IPS DF 6.9 (cell line): ENCODE results near the gene SCP2D1.
A peak's percentile ranks its signal among the peaks of the same experiment; 100 is the strongest.

Experiments
- DNase-seq: peaks from one replicate; pipeline ENCODE4 v3.0.0-alpha.2; 2013; ENCODE audit warnings: low read depth, low spot score
- H3K27ac ChIP-seq: one replicate; pipeline ENCODE4 v1.5.1; 2013; ENCODE audit warnings: low read length, control low read depth
- H3K27me3 ChIP-seq: 2 replicates; pipeline ENCODE4 v1.6.1; 2013; ENCODE audit warnings: mild to moderate bottlenecking, low read length; ENCODE audit not compliant: control insufficient read depth, insufficient read depth
- H3K36me3 ChIP-seq: 2 replicates; pipeline ENCODE4 v1.6.1; 2013; ENCODE audit warnings: low read length; ENCODE audit not compliant: control insufficient read depth, insufficient read depth
- H3K4me1 ChIP-seq: 2 replicates; pipeline ENCODE4 v1.6.1; 2013; ENCODE audit warnings: low read length; ENCODE audit not compliant: control insufficient read depth, insufficient read depth
- H3K4me3 ChIP-seq: 2 replicates; pipeline ENCODE4 v1.5.1; 2013; ENCODE audit warnings: mild to moderate bottlenecking, low read length
- H3K9me3 ChIP-seq: 2 replicates; pipeline ENCODE4 v1.6.1; 2013; ENCODE audit warnings: low read length, inconsistent platforms; ENCODE audit not compliant: control insufficient read depth, insufficient read depth
- WGBS: extraction: QIAGEN DNeasy Blood & Tissue Kit; methylation state at CpG from one replicate; pipeline ENCODE4 v1.1.7; 2013; ENCODE audit warnings: mixed read lengths, missing lambda C conversion rate; ENCODE audit not compliant: insufficient read length, insufficient coverage; 5-methylcytosine and 5-hydroxymethylcytosine counted together

Gene SCP2D1

GRCh38 chr20:18788021-18788420 lies 25.6 kb upstream of the SCP2D1 start:
- Histone ChIP-seq H3K9me3 (peaks cover 1% of the 10 kb centered on the region; the same call in 1 of the 2 replicates), H3K4me3 (no peak overlapping the region), H3K27me3 (no peaks in the 10 kb centered on the region), H3K4me1 (no peaks in the 10 kb centered on the region), H3K27ac (no peak overlapping the region), H3K36me3 (no peaks in the 10 kb centered on the region)
- no peak for DNase-seq

GRCh38 chr20:18790787-18791186 lies 22.8 kb upstream of the SCP2D1 start:
- DNase-seq, result no peak
- Histone ChIP-seq H3K27me3 (no peaks in the 10 kb centered on the region), H3K36me3 (no peaks in the 10 kb centered on the region), H3K4me1 (no peaks in the 10 kb centered on the region), H3K4me3 (no peak overlapping the region), H3K27ac (no peak overlapping the region), H3K9me3 (peaks cover 1% of the 10 kb centered on the region; the same call in 1 of the 2 replicates)
- no CpG with 5 or more reads among the region's 3 CpGs for WGBS

DNA sequence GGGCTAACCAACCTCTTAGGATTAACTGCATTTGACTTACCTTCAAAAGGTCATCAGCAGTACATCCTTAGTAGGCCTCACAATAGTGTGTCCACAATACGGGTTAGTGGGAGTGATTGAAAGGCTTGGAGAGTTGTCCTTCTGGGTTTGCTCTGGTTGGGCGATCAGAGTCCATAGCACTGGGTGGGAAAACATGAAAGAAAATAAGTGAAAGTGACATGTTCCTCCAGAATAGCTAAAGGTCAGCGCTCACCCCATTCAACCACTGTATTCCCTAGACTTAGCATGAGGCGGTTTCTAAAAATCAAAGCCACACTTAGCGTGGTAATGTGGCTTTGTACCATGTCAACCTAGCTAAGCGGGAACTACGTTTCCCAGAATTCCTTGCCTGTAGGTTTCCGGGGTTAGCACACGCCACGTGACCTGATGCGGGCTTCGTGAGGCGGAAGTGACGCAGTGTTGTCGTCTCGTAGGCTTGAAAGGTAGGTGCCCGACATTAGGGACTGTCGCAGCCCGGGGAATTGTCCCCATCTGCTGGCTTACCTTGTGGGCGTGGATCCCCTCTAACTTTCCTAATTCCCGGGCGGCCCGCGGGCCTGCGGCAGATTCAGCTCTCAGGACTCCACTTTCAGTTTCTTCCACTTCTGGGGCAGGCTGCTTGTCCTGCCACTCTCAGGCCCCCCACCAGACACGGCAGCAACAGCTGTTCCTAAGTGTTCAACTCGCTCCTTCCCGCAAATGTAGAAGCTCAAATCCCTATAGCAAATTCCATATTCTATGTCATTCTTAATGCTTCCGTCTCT lies 19.8 kb upstream of the SCP2D1 start:
- H3K4me1 ChIP-seq, result no peaks in the 10 kb centered on the region
- H3K4me3 ChIP-seq, result peak overlapping the region; percentile 49; the same call in 1 of the 2 replicates
- no peaks in the 10 kb centered on the region for H3K36me3 ChIP-seq
- peak; percentile 84 for DNase-seq
- no peak overlapping the region for H3K27ac ChIP-seq
- no peaks in the 10 kb centered on the region for H3K27me3 ChIP-seq
- H3K9me3 ChIP-seq, result no peaks in the 10 kb centered on the region
- WGBS, result no CpG with 5 or more reads among the region's 29 CpGs

GRCh38 chr20:18794428-18794787 lies 19.2 kb upstream of the SCP2D1 start:
- DNase-seq, result no peak
- H3K27me3 ChIP-seq, result no peaks in the 10 kb centered on the region
- WGBS, result no CpG with 5 or more reads among the region's 3 CpGs
- H3K4me1 ChIP-seq, result no peaks in the 10 kb centered on the region
- H3K27ac ChIP-seq, result no peak overlapping the region
- H3K36me3 ChIP-seq, result no peaks in the 10 kb centered on the region
- H3K9me3 ChIP-seq, result no peaks in the 10 kb centered on the region
- H3K4me3 ChIP-seq, result peak overlapping the region; percentile 49; the same call in 1 of the 2 replicates

- H3K27ac ChIP-seq, result no peak overlapping the region
- H3K36me3 ChIP-seq, result no peaks in the 10 kb centered on the region
- no CpG with 5 or more reads among the region's 4 CpGs for WGBS
- H3K9me3 ChIP-seq, result no peaks in the 10 kb centered on the region
- DNase-seq, result no peak
- no peaks in the 10 kb centered on the region for H3K27me3 ChIP-seq
- no peaks in the 10 kb centered on the region for H3K4me1 ChIP-seq
- H3K4me3 ChIP-seq, result no peak overlapping the region
Measured at GRCh38 chr20:18795366-18795765, 18.2 kb upstream of the SCP2D1 start.

GRCh38 chr20:18796282-18796833 lies 17.2 kb upstream of the SCP2D1 start:
- Histone ChIP-seq H3K27me3 (no peaks in the 10 kb centered on the region), H3K4me1 (no peaks in the 10 kb centered on the region), H3K36me3 (no peaks in the 10 kb centered on the region), H3K4me3 (no peak overlapping the region), H3K9me3 (no peaks in the 10 kb centered on the region), H3K27ac (no peak overlapping the region)
- WGBS, result no CpG with 5 or more reads among the region's 2 CpGs
- no peak for DNase-seq

GRCh38 chr20:18801516-18801915 lies 12.1 kb upstream of the SCP2D1 start:
- WGBS, result no CpG with 5 or more reads among the region's 2 CpGs
- Histone ChIP-seq H3K36me3 (no peaks in the 10 kb centered on the region), H3K9me3 (no peaks in the 10 kb centered on the region), H3K4me3 (no peak overlapping the region), H3K4me1 (no peaks in the 10 kb centered on the region), H3K27me3 (no peaks in the 10 kb centered on the region), H3K27ac (no peak overlapping the region)
- no peak for DNase-seq

DNA sequence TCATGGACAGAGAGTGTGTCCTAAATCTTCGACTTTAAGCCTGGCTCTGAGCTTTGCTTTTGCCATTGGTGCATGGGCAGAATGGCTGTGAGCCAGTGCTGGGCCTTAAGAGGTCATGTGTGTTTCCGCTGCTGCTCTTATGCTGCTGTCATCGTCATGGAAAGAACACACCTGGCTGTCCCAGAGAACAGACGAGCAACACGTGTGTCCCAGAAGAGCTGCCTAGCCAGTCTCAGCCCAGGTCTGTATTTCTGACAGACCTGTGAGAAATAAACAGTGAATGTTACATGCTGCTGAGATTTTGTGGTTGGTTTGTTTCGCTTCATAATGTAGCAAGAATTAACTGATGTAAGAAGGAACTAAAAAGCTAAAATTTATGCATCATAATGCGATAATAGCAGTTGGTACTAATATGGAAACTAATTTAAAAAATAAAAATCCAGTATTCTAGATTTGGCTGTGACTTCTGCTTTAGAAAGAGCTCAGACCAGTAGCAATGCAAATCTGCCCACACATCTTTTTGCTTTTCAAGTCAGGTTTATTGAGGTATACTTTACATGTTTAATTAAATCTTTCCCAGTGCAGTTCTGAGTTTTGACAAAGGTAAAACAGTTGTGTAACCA lies 11.5 kb upstream of the SCP2D1 start:
- no CpG with 5 or more reads among the region's 7 CpGs for WGBS
- Histone ChIP-seq H3K27me3 (no peaks in the 10 kb centered on the region), H3K36me3 (no peaks in the 10 kb centered on the region), H3K4me1 (no peaks in the 10 kb centered on the region), H3K4me3 (no peak overlapping the region), H3K9me3 (no peaks in the 10 kb centered on the region), H3K27ac (no peak overlapping the region)
- no peak for DNase-seq

DNA sequence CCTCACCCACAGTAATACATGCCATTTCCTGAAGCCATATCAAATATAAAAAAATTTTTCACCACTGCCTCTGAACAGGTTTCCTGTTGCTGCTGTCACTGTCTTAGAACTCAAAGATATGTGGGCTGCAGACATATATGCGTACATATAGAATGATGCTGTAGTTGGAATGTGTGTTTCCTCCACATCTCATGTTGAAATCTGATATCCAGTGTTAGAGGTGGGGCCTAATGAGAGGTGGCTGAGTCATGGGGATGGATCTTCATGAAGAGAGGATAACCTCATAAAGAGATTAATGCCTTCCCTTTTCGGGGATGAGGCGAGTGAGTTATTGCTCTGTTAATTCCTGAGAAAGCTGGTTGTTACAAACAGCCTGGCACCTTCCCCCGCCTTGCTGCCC lies 7.7 kb upstream of the SCP2D1 start:
- WGBS, result no CpG with 5 or more reads among the region's 4 CpGs
- Histone ChIP-seq H3K4me3 (no peak overlapping the region), H3K27me3 (no peaks in the 10 kb centered on the region), H3K27ac (no peak overlapping the region), H3K9me3 (no peaks in the 10 kb centered on the region), H3K4me1 (no peaks in the 10 kb centered on the region), H3K36me3 (no peaks in the 10 kb centered on the region)
- no peak for DNase-seq

DNA sequence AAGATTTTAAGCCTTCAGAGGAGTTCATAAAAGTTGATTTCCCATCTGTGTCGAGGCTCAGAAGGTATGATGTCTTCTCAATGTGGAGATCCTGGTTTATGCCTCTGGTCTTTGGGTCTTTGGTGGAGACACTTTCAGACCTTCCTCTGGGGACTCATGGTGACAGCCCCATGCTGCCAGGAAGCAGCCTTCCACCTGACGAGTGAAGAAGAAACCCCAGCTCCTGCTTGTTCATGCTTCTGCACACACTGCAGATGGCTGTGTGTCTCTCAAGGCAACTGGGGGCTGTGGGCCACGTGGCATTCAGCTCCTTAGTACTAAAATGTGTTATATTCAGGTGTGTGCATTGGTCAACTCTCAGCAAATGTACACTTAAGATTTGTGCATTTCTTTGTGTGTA lies 4.9 kb upstream of the SCP2D1 start:
- no CpG with 5 or more reads among the region's 3 CpGs for WGBS

More for the DNA sequence above, 4.9 kb upstream of the SCP2D1 start:
- Histone ChIP-seq H3K4me1 (no peaks in the 10 kb centered on the region), H3K36me3 (no peaks in the 10 kb centered on the region), H3K9me3 (no peaks in the 10 kb centered on the region), H3K27me3 (no peaks in the 10 kb centered on the region), H3K27ac (no peak overlapping the region), H3K4me3 (no peak overlapping the region)
- DNase-seq, result no peak
